Measurements from ENCODE around the gene CLPTM1L.
"Not testable (repeated sequence)": the region's sequence is repeated elsewhere in the genome, so short reads cannot be mapped to it uniquely, and the experiment has no call there.

Gene CLPTM1L

GRCh38 chr5:1343931-1344901, 683 bp downstream of the CLPTM1L start:
- Histone ChIP-seq H3K4me1 (ENCODE audit: insufficient read depth, low read length) (no peaks in the 10 kb centered on the region; the same call in 1 of the 2 replicates), H3K9ac (ENCODE audit: low read depth, low read length) (peak overlapping the region; percentile 96; the same call in 1 of the 2 replicates), H3K36me3 (ENCODE audit: insufficient read depth, low read length) (peaks cover 14% of the 10 kb centered on the region; the same call in 1 of the 2 replicates), H3K9me3 (ENCODE audit: control insufficient read depth, insufficient read depth, low read length) (no peaks in the 10 kb centered on the region)

- no peak overlapping the region for H3K9ac ChIP-seq (ENCODE audit: low read depth, low read length)
- H3K4me1 ChIP-seq (ENCODE audit: insufficient read depth, low read length): no peaks in the 10 kb centered on the region; the same call in 1 of the 2 replicates
- H3K9me3 ChIP-seq (ENCODE audit: control insufficient read depth, insufficient read depth, low read length): no peaks in the 10 kb centered on the region
- H3K36me3 ChIP-seq (ENCODE audit: insufficient read depth, low read length): peaks cover 14% of the 10 kb centered on the region; the same call in 1 of the 2 replicates
These were observed 1.6 kb downstream of the CLPTM1L start for GRCh38 chr5:1343315-1343751.

- H3K9ac ChIP-seq (ENCODE audit: low read depth, low read length); H3K4me1 ChIP-seq (ENCODE audit: insufficient read depth, low read length): not testable (repeated sequence)
- H3K36me3 ChIP-seq (ENCODE audit: insufficient read depth, low read length): peaks cover 14% of the 10 kb centered on the region; the same call in 1 of the 2 replicates
These were observed 2.2 kb downstream of the CLPTM1L start for GRCh38 chr5:1342711-1343110.

GRCh38 chr5:1342268-1342667, 2.6 kb downstream of the CLPTM1L start:
- Histone ChIP-seq H3K36me3 (ENCODE audit: insufficient read depth, low read length) (peaks cover 14% of the 10 kb centered on the region; the same call in 1 of the 2 replicates), H3K9me3 (ENCODE audit: control insufficient read depth, insufficient read depth, low read length) (no peaks in the 10 kb centered on the region), H3K9ac (ENCODE audit: low read depth, low read length) (no peak overlapping the region), H3K4me1 (ENCODE audit: insufficient read depth, low read length) (no peaks in the 10 kb centered on the region; the same call in 1 of the 2 replicates)

More at GRCh38 chr5:1342711-1343110, 2.2 kb downstream of the CLPTM1L start:
- H3K9me3 ChIP-seq (ENCODE audit: control insufficient read depth, insufficient read depth, low read length): not testable (repeated sequence)

GRCh38 chr5:1341863-1342262, 3.0 kb downstream of the CLPTM1L start:
- Histone ChIP-seq H3K4me1 (ENCODE audit: insufficient read depth, low read length) (no peaks in the 10 kb centered on the region; the same call in 1 of the 2 replicates), H3K9me3 (ENCODE audit: control insufficient read depth, insufficient read depth, low read length) (no peaks in the 10 kb centered on the region), H3K9ac (ENCODE audit: low read depth, low read length) (no peak overlapping the region), H3K36me3 (ENCODE audit: insufficient read depth, low read length) (peaks cover 14% of the 10 kb centered on the region)

- not testable (repeated sequence) for H3K4me1 ChIP-seq (ENCODE audit: insufficient read depth, low read length); H3K9me3 ChIP-seq (ENCODE audit: control insufficient read depth, insufficient read depth, low read length); H3K9ac ChIP-seq (ENCODE audit: low read depth, low read length)
- peaks cover 14% of the 10 kb centered on the region for H3K36me3 ChIP-seq (ENCODE audit: insufficient read depth, low read length)
These were observed 5.1 kb downstream of the CLPTM1L start for GRCh38 chr5:1339818-1340210.

GRCh38 chr5:1339139-1339817, 5.6 kb downstream of the CLPTM1L start:
- peaks cover 14% of the 10 kb centered on the region for H3K36me3 ChIP-seq (ENCODE audit: insufficient read depth, low read length)
- H3K9me3 ChIP-seq (ENCODE audit: control insufficient read depth, insufficient read depth, low read length); H3K9ac ChIP-seq (ENCODE audit: low read depth, low read length); H3K4me1 ChIP-seq (ENCODE audit: insufficient read depth, low read length): not testable (repeated sequence)

- Histone ChIP-seq H3K9ac (ENCODE audit: low read depth, low read length) (no peak overlapping the region), H3K36me3 (ENCODE audit: insufficient read depth, low read length) (peaks cover 14% of the 10 kb centered on the region), H3K9me3 (ENCODE audit: control insufficient read depth, insufficient read depth, low read length) (no peaks in the 10 kb centered on the region), H3K4me1 (ENCODE audit: insufficient read depth, low read length) (no peaks in the 10 kb centered on the region)
These were observed 6.3 kb downstream of the CLPTM1L start for GRCh38 chr5:1338506-1339070.

GRCh38 chr5:1338196-1338490, 6.8 kb downstream of the CLPTM1L start:
- H3K36me3 ChIP-seq (ENCODE audit: insufficient read depth, low read length): peaks cover 15% of the 10 kb centered on the region
- no peaks in the 10 kb centered on the region for H3K4me1 ChIP-seq (ENCODE audit: insufficient read depth, low read length)
- H3K9ac ChIP-seq (ENCODE audit: low read depth, low read length): no peak overlapping the region
- no peaks in the 10 kb centered on the region for H3K9me3 ChIP-seq (ENCODE audit: control insufficient read depth, insufficient read depth, low read length)

GRCh38 chr5:1337489-1338195, 7.3 kb downstream of the CLPTM1L start:
- Histone ChIP-seq H3K36me3 (ENCODE audit: insufficient read depth, low read length) (peaks cover 15% of the 10 kb centered on the region), H3K9ac (ENCODE audit: low read depth, low read length) (no peak overlapping the region), H3K9me3 (ENCODE audit: control insufficient read depth, insufficient read depth, low read length) (no peaks in the 10 kb centered on the region), H3K4me1 (ENCODE audit: insufficient read depth, low read length) (no peaks in the 10 kb centered on the region)

- H3K9me3 ChIP-seq (ENCODE audit: control insufficient read depth, insufficient read depth, low read length): no peaks in the 10 kb centered on the region
- peaks cover 10% of the 10 kb centered on the region for H3K36me3 ChIP-seq (ENCODE audit: insufficient read depth, low read length)
- H3K9ac ChIP-seq (ENCODE audit: low read depth, low read length): no peak overlapping the region
- no peaks in the 10 kb centered on the region for H3K4me1 ChIP-seq (ENCODE audit: insufficient read depth, low read length)
These were observed 8.0 kb downstream of the CLPTM1L start for GRCh38 chr5:1336749-1337488.

GRCh38 chr5:1336106-1336561, 8.8 kb downstream of the CLPTM1L start:
- no peaks in the 10 kb centered on the region for H3K9me3 ChIP-seq (ENCODE audit: control insufficient read depth, insufficient read depth, low read length)
- no peak overlapping the region for H3K9ac ChIP-seq (ENCODE audit: low read depth, low read length)
- H3K36me3 ChIP-seq (ENCODE audit: insufficient read depth, low read length): peaks cover 9% of the 10 kb centered on the region
- no peaks in the 10 kb centered on the region for H3K4me1 ChIP-seq (ENCODE audit: insufficient read depth, low read length)

- Histone ChIP-seq H3K36me3 (ENCODE audit: insufficient read depth, low read length) (peaks cover 6% of the 10 kb centered on the region), H3K9me3 (ENCODE audit: control insufficient read depth, insufficient read depth, low read length) (no peaks in the 10 kb centered on the region), H3K9ac (ENCODE audit: low read depth, low read length) (no peak overlapping the region), H3K4me1 (ENCODE audit: insufficient read depth, low read length) (no peaks in the 10 kb centered on the region)
These were observed 9.3 kb downstream of the CLPTM1L start for GRCh38 chr5:1335540-1336095.
